Fibroblast of the aortic adventitia (primary cell): ENCODE results near the gene C10orf105. TPM values are rescaled to one million over a fixed set of nuclear protein-coding genes. Genes with fewer than 3 reads are reported as not detected.

Experiments used
- DNase-seq: peaks from one replicate; pipeline ENCODE4 v3.0.0-alpha.2; 2010; ENCODE audit warnings: low read depth
- H3K4me3 ChIP-seq: 2 replicates; pipeline ENCODE4 v1.5.1; 2011; ENCODE audit warnings: low read depth, mild to moderate bottlenecking, control low read depth, low read length, moderate library complexity
- total RNA-seq: library from RNA; depleted of rRNA; stranded (reverse); fragments of >200 nt; gene quantifications from 2 replicates; pipeline ENCODE4 v1.2.3, GENCODE V29; 2012; ENCODE audit warnings: low replicate concordance
- TF ChIP-seq, protein P1 (sequence below): IDR thresholded peaks from 2 replicates; pipeline ENCODE4 v1.5.1; 2011; ENCODE audit warnings: mild to moderate bottlenecking, low read length, control low read depth, inconsistent platforms; ENCODE audit not compliant: insufficient read depth

Gene C10orf105
- total RNA-seq, 1 donor, result under 0.01 TPM

DNA sequence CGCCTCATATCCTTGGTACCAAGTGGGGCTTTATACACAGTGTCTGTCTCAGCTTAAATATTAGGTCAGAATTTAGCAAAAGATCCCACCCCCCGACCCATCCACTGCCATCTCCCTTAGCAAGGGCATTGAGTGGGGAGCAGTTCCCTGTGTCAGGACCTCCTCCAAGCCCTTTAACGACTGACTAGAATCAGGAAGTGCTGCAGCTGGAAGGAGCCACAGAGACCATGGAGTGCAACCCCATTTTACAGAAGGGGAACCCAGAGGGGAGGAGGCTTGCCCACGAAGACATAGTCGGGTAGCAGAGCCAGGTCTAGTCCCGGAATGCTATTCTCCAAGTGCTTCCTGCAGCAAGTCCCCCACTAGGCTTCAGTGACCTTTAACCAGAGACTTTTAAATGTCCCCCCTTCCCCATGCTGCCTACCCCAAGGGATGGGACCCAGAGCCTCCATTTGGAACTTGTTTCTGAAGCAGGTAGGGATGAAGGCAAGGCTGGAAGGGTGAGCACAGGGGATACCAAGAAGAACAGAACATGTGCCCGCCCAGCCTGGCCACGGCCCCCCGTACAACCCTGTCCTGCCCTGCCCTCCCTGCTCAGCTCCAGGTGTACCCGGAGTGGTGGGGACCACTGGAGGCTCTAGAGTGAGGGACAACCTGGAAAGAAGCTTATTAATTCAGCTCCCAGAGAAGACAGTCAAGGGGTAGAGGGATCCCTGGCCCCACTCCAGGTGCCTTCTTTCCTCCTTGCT is 41.3 kb downstream of the C10orf105 start:
- no peak overlapping the region for H3K4me3 ChIP-seq
- DNase-seq, result no peak
- TF ChIP-seq, protein P1, sequence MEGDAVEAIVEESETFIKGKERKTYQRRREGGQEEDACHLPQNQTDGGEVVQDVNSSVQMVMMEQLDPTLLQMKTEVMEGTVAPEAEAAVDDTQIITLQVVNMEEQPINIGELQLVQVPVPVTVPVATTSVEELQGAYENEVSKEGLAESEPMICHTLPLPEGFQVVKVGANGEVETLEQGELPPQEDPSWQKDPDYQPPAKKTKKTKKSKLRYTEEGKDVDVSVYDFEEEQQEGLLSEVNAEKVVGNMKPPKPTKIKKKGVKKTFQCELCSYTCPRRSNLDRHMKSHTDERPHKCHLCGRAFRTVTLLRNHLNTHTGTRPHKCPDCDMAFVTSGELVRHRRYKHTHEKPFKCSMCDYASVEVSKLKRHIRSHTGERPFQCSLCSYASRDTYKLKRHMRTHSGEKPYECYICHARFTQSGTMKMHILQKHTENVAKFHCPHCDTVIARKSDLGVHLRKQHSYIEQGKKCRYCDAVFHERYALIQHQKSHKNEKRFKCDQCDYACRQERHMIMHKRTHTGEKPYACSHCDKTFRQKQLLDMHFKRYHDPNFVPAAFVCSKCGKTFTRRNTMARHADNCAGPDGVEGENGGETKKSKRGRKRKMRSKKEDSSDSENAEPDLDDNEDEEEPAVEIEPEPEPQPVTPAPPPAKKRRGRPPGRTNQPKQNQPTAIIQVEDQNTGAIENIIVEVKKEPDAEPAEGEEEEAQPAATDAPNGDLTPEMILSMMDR, result no peak

DNA sequence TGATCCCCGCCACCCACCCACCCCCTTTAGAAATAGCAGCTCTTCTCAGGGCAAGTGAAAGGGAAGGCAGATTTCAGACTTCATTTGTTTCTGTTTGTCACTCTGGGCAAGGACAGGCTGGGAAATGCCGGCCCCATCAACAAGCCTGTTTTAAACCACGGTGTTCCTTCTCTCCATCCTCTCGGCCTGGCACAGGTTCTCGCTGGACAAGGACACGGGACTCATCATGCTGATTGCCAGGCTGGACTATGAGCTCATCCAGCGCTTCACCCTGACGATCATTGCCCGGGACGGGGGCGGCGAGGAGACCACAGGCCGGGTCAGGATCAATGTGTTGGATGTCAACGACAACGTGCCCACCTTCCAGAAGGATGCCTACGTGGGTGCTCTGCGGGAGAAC is 42.3 kb downstream of the C10orf105 start:
- no peak overlapping the region for H3K4me3 ChIP-seq
- TF ChIP-seq, protein P1, result no peak
- no peak for DNase-seq

DNA sequence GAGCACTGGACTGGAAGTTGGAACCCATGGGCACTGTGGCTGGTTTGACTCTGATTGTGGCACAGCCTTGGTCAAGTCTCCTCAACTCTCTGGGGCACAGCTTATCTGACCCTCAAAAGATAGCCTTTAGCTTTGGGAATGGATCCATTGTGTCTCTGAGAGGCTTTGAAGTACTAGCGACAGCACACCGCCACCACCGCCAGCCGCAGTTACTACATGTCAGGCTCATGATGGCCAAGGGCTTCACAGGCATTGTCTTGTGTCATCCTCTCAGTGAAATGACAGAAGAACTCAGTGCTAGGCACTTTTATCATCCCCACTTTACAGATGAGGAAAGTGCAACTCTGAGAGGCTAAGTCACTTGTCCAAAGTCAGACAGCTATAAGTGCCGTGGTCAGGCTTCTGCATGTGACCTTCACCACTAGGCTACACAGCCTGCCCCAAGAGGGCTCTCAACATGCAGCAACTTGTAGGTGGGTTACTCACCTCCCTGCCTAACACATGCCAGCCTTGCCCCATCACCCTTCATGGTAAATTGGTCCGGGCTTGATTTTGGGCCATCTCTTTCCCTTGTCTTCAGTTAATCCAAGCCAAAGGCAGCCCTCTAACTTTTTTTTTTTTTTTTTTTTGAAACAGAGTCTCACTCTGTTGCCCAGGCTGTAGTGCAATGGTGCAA is 44.1 kb downstream of the C10orf105 start:
- TF ChIP-seq, protein P1, result no peak
- DNase-seq, result no peak
- H3K4me3 ChIP-seq, result no peak overlapping the region

DNA sequence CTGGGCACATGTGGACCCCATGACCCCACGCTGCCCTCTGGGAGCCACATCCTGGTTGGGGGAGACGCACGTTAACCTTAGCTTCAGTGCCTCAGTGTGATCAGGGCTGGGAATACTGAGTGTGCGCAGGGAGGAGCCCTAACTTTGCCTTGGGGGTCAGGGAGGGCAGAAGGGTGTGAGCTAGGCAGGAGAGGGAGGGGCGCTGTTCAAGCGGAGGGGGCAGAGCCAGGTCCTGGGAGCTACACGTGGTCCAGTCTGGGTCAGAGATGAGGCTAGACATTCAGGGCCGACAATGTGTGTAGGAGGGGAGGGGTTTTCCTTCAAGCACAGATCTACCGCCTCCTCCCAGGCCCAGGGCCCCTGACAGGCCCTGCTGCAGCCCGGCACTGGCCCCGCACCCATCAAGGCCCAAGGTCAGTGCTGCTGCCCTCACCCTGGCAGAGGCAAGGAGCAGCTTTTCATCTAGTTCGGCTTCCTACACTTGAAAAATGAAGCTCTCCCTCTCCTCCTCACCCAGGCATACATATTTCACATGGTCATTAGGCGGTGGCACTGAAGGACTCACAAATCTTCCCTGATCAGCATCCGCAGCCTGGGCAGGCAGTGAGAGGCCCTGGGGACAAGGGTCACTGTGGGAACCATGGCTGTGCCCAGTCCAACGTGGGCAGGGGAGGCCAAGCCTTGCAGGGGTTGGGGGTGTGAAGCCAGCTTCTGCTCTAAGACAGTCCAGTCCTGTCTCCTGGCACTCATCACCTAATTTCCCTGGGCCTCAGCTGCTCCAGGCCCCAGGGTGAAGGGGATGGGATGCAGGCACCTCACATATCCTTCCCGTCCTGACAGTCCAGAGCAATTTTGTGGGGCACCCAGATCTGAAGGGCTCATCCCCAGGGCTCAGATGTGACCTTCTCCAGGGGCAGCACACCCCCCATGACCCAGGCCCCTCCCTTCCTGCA is 47.3 kb downstream of the C10orf105 start:
- TF ChIP-seq, protein P1, result no peak
- DNase-seq, result no peak
- no peak overlapping the region for H3K4me3 ChIP-seq

DNA sequence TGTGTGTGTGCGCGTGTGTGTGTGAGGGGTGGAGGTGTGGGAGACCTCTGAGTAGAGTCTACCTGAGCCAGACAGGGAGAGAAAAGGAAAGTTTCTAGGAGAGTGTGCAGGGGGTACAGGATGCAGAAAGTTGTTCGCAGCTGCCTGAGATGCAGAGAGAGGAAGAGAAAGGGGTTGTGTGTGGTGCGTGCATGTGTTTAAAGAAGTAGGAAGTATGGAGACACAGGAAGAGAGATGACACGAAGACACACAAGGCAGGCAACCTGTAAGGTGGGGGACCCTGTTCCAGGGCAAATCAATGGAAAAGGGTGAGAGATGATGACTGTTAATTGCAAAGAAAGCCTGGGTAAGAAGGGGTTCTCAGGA is 52.2 kb downstream of the C10orf105 start:
- TF ChIP-seq, protein P1, result no peak
- H3K4me3 ChIP-seq, result no peak overlapping the region
- DNase-seq, result no peak

DNA sequence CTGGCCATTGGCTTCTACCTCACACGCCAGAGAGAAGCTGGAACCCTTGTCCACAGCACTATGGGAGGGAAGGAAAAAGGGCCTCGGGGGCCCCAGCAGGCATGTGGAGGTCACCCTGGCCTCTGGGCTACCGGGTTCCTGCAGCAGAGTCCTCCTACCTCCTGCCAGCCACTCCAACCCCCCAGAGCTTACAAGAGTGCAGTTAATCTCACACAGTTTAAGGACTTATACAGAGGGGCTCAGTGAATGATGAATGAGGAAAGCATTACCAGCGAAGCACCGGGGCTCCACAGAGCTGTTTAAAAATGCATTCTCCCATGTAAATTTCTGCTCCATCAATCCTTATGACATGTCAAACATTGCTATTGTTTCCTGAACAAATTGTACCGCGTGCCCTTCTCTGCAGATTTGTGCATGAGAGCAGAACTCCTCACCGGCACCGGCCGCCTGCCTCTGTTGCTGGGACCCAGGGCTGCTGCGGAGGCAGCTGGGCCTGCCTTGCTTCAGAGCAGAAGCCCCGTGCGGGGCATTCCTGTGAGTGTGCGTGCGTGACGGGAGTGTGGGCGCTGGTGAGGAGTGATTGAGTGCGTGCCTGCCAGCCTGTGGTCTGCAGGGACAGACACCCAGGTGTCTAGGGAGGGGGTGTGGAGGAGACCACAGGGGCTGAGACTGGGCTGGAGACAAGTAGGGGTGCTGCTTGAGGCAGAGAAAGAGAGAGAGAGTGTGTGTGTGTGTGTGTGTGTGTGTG is 52.8 kb downstream of the C10orf105 start:
- TF ChIP-seq, protein P1, result no peak
- no peak for DNase-seq
- H3K4me3 ChIP-seq, result no peak overlapping the region
